ENCODE measurements around the gene ANG.
"Not testable (repeated sequence)": the region's sequence is repeated elsewhere in the genome, so short reads cannot be mapped to it uniquely, and the experiment has no call there.

The ANG gene

DNA sequence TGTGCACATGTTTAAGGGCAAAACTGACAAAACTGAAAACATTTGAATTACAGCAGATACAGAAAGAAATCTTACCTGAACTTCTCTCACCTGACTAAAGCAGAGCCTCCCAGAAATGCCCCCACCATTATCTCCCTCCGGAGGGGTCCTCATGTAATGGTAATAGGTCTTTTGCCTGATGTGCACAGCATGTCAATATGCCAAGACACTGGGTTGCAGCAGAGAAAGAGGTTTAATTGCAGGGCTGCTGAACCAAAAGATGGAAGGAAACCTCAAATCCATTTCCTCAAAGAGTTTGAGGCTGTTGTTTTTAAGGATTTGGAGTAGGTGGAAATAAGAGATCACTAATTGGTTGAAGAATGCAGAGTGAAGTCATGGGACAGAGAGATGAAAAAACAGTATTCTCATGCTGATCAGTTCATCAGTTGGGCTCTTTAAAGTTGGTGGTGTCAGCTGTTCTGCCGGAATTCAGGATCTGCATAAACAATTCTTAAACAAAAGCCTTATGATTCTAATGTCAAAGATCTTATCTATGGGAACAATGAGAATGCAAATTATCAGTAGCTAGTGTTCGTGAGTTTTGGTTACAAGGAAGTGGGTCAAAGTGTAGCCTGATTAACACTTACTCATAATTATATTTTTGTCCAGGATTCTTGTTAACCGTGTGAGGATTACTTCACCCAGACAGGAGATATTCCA is 18.2 kb downstream of the ANG start:
- no peak for DNase-seq

DNA sequence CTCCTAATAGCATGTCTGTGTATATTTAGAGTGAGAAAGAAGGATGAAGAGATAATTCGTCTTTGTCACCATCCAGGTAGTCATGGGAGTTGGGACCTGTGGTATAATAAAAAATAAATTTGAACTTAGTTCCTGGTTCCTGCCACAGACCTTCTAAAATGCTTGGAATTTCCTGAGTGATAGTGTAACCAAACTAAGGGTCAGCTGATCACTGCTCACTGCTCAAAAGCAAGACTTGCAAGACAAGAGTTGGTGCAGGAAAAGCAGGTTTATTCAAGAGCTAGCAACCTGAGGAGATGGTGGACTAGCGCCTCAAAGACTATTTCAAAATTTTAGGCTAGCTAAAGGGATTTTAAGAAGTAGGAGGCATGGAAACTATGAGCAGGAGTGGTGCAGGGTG is 19.1 kb downstream of the ANG start:
- no peak for DNase-seq

DNA sequence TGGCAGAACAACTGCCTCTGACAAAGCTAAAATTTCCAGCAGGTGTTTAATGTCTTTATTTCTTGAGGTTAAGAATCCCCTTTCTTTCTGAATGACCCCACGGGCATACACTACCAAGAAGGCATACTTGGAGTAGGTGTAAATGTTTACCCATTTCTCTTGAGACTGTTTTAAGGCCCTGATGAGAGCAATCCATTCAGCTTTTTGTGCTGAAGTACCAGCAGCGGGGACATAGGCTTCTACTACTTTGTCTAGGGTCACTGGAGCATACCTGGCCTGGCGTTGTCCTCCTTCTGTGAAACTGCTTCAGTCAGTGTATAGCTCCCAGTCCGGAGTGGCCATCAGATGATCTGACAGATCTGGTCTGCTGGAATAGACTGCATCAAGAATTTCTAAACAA is 22.7 kb downstream of the ANG start:
- DNase-seq: no peak

DNA sequence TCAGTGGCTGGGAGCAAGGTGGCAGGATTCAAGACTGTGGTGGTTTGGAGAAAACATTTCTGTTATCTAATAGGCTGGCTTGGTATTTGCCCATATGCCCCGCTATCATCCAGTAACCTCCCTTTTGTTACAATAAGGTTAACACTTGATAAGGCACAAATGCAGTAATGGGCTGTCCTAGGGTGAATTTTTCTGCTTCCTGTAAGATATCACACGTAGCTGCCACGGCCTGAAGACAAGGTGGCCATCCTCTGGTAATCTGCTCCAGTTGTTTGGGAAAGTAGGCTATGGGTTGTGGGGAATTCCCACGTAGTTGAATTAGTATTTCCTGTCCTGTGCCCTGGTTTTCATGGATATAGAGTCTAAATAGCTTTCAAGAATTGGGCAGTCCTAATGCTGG is 23.1 kb downstream of the ANG start:
- DNase-seq: no peak

DNA sequence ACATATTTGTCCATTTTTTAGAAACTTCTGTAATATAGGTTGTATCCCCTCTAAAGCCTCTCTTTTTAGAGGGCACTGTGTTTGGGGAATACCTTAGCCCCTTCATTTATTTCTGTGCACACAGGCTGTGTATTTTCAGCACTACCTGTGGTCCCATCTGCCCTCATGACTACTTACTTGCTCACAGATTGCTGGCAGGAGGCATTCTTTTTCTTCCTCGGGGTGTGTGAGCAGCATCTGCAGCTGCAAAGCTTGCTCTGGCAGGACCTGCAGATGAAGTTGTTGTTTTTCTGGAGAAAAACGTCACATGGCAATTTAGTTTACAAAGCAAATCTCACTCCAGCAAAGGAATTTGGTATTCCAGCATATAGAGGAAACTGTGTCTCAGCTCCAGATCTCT is 24.3 kb downstream of the ANG start:
- DNase-seq: no peak

DNA sequence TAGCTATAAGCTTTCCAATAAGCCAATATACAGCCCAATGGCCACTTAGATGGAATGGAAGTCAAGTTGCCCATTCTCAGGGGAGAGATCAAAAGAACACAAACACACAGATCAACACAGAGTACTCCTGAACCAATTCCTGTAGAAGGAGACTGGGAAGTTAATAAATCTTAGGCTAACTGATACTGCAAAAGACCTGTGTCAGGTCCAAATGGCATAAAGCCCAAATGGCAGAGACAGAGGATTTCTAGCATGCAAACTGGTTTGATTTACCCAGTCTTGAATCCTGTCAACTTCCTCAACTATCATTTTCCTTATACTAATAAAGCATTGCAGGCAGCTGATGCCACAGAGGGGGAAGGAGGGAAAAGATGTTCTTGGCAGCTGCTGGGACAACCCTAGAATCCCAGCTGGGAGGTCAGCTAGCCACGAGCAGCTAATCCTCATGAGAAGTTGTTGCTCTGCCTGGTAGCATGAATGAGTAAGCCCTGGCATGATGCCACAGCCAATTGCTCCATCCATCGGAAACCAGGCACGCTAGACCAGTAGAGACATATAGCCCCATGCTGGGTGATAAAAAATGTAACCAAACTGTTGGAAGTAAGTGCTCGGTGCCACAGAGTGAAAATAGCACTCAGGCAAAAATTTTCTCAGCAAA is 26.2 kb downstream of the ANG start:
- DNase-seq: no peak

DNA sequence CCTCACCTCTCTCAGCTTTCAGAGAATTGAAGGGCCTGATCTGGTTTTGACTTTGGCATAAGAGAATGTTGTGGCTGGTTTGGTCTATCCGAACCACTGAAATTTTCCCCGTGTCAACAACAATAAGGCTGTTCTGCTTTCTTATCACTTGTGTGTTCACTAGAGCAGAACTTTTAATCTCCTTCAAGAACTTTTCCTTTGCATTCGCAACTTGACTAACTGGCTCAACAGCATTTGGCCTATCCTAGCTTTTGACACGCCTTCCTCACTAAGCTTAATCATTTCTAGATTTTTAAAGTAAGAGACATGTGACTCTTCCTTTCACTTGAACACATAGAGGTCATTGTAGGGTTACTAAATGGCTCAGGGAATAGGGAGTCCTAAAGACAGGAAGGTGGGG is 31.2 kb downstream of the ANG start:
- no peak for DNase-seq

DNA sequence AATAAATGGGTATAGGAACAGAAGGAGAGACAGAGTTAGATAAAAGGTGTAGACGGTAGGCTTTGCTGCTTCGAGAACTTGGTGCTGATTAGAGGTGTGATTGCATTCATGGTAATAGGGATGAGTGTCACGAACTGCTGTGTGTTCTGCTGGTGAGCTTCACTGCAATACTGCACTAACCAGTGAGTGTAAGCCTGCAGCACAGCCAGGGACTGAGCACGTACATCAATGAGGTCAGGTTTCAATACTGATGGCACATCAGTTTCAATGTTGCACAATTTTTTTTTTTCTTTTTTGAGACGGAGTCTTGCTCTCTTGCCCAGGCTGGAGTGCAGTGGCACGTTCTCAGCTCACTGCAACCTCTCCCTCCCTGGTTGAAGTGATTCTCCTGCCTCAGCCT is 32.2 kb downstream of the ANG start:
- no peak for DNase-seq

DNA sequence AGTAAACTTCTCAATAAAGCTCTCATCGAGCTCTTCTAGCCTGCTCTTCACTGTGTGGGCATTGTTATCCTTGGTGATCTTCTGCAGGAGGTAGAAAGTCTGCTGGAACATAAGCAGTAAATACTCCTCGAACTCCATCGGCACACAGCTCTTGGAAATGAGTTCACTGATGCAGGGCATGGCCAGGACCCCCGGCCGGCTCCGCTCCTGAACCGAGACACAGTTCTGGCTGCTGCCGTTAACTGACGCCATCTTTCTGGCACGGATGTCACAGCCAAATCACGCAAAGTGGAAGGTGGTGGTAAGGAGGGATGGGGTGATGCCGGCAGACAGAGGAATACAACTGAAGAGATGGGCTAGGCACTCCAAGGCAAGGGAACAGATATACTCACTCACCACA is 33.5 kb downstream of the ANG start:
- DNase-seq: no peak

DNA sequence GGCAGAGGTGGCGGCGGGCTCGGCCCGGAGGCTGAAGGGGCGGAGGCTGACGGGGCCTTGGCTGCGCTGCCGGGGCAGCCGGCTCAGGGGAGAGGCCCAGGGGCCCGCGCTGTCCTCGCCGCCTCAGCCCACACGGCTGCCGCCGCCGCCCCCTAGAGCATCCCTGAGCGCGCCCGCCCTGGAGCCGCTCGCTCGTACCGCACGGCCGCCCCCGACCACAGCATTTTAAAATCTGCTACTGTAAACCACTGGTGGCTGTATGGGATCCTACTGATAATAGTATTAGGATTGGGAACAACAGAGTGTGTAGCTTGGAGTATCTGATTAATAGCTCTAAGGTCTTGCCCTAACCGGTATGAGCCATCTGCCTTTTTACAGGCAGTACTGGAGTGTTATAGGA is 34.9 kb downstream of the ANG start:
- DNase-seq: no peak

DNA sequence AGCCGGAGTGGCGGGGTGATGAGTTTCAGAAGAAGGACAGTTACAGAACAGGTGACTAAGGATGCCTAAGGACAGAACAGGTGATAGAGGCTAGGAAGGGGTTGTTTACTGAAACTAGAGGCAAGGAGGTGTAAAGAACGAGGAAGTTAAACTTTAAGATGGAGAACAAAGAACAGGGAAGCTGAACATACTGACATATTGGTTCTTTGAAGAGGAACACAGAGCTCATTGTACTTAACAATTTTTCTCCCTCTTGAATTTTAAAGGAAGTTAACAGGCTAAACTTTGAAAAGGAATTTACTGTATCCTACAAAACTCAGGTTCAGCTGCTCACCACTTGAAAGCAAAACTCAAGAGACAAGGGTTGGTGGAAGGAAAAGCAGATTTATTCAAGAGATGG is 37.6 kb downstream of the ANG start:
- DNase-seq: not testable (repeated sequence)

DNA sequence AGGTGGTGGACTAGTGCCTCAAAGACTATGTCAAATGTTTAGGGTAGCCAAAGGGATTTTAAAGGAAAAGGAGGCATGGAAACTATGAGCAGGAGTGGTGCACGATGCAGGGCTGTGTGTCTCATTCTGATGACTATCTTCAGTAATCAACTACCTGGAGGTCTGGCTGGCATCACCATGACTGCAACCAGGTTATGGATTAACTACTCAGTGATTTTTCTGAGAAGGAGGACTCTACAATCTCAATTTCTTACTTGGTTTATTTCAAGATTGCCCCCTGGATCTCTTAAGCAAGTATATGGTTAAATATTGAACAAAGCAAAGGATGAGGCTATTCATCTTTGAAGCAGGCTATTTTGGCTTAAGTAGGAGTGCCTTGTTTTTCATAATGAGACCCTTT is 38.0 kb downstream of the ANG start:
- no peak for DNase-seq

DNA sequence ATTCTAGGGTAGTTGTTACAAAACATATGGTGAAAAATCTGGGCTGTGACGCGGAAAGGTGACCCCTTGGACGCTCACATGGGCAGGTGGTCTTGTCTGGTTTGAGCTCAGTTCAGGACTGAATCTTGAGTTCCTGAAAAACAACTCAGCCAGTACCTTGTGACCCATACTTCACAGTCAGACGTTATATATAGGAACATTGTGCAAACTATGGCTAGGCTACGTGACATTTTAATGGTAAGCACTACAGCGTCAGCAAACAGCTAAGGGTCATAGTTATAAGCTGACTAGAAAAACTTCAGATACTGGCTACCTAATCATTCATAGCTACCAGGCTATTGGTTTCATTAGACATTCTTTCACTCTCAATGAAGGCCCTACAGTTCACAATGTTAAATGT is 42.3 kb downstream of the ANG start:
- no peak for DNase-seq

DNA sequence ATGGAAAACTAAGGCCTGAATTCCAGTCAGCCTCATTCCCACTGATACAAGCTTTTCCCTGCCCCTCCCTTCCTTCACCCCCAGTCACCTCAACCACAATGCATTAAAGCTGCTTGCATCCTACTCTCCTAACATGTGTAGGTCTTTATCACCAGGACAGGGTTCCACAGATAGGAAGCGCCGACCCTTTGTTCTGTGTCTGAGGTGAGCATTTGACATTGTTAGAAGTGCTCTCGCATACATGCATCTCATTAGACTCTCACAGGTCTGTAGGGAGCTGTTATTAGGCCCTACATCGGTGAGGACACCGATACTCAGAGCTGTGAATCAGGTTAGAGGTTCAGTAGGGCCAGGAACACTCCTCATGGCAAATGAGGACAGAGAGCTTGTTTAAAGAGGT is 43.9 kb downstream of the ANG start:
- DNase-seq: no peak

DNA sequence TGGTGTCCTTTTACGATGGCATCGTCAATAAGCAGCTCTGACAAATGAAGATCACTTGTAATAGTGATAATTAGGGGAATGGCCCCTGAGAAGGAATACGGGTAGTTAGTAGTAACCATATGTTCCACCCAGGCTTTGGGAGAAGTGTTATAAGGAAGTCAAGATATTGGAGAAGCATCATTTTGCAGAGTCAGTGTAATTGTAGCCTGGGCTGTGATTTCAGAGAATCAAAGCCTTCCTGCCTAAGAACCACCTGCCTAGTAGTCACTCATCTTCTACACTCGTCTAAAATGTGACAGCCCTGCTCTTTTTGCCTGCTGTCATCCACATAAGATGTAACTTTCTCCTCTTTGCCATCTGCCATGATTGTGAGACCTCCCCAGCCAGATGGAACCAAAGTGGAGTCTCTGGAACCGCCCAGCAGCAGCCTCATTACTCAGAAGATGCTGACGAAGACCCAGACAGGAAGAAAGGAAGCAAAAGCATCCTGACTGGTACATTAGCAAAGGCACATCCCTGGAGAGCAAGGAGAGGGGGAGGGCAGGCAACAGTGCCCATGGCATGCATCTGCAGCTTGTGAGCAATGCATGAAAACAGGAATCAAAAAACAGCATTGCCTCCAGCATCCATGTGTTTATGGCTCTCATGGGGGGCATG is 44.5 kb downstream of the ANG start:
- DNase-seq: no peak

DNA sequence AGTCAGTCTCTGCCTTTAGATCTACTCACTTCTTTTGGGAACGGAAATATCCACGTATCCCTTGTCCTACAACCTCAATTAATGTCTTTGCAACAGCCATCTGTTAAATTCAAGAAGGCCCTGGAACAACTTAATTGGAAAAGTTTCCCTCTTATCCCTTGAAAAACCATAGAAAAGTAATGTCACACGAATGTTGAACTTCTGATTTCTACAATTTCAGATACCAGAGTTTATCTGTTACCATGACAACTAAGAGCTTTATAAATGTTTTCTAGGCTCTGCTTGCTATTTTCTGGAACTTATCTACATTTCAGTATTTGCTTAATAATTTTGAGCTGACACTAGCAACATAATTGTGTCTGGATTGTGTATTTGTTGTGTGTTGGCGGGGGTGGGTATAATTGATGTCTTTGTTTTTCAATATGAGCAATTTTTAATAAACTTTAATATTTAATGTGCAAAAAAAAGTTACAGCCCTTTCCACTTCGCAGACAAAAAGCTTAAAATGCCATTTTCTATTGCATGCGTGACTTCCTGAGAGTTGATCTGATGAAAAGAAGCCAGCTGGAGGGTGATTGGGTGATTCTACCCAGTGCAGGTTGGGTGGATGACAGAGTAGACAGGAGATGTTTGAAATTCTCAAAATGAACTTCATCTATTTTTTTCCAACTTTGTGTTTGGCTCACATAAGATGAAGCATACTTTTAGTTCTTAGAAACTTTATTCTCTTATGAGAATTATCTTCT is 45.3 kb downstream of the ANG start:
- no peak for DNase-seq

DNA sequence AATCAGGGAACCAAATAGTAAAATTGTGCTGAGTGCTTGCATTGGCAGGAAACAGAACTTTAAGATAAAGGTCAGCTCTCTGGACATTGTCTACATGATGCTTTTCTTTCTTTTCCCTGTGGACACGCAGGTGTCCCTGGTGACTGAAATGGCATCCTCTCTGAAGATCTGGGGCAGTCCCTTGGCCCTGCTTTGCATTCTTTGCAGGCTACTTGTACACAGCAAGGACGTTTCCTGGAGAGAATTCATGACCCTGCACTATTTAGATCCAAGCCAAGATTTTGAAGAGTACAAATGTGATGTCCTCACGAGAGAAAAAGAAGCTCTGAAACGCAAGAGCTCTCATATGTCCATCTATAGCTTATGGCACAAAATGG is 45.9 kb downstream of the ANG start:
- DNase-seq: no peak

DNA sequence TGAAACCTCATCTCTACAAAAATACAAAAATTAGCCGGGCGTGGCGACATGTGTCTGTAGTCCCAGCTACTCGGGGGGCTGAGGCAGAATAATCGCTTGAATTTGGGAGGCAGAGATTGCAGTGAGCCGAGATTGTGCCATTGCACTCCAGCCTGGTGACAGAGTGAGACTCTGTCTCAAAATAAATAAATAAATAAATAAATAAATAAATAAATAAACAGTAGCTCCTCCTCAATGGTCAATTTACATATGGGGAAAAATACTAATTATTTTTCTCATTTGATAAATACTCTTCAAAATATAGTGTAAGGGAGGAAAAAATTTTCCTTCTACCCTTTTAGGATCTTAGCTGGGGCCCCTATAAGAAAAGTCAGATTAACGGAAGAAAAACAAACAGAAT is 49.7 kb downstream of the ANG start:
- DNase-seq: not testable (repeated sequence)

DNA sequence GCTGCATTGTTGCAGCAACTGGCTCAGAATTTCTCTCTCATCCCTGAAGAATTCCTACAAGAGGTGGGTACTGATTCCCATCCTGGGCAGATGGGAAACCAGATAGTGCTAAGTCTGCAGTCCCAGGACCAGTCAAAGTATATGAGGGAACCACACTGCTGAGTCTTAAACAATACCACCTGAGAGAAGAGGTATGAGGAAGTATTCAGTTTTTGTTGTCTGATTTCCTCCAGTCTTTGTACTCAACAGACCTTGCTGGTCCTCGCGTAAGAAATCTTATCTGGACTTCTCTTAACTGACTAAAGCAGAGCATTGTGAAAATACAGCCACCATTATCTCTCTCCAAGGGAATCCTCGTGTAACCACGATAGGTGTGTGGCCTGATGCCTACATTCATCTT is 53.6 kb downstream of the ANG start:
- DNase-seq: no peak

DNA sequence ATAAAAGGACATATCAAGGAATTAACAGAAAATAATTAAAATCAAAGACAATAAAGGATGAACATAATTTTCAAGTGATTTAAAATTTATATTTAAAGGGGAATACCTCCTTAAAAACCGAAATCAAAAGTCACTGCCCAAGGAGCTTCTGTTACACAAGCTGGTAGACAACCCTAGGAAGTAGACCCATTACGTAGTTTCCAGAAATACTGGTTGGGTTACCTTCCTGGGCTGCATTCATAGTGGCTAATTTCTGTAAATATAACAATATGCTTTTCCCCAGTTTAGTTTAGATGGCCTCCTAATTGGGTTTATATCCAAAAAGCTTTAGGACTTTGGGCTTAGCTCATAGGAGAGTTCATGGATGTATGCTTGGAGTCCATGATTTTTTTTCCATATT is 55.0 kb downstream of the ANG start:
- no peak for DNase-seq
